GM06990 (cell line): ENCODE measurements around the gene C9orf72.

ENCODE experiments used
- DNase-seq: peaks from one replicate; pipeline ENCODE4 v3.0.0-alpha.2; 2011; ENCODE audit not compliant: insufficient read length; ENCODE audit errors: extremely low read depth
- H3K27me3 ChIP-seq: replicated peaks from 2 replicates; pipeline ENCODE4 v1.6.0; 2011; ENCODE audit warnings: low read length; ENCODE audit not compliant: control insufficient read depth, insufficient read depth
- H3K36me3 ChIP-seq: 2 replicates; pipeline ENCODE4 v1.5.1; 2011; ENCODE audit warnings: low read length; ENCODE audit not compliant: control insufficient read depth, insufficient read depth
- H3K4me3 ChIP-seq: replicated peaks from 2 replicates; pipeline ENCODE4 v1.5.1; 2011; ENCODE audit warnings: low read depth, mild to moderate bottlenecking, control low read depth, low read length
- CTCF ChIP-seq: IDR thresholded peaks from 2 replicates; pipeline ENCODE4 v1.5.1; 2011; ENCODE audit warnings: low read length, control low read depth, mild to moderate bottlenecking, inconsistent platforms; ENCODE audit not compliant: insufficient read depth, poor library complexity, severe bottlenecking

Gene C9orf72

GRCh38 chr9:27518809-27519208 lies 54.5 kb downstream of the C9orf72 start:
- H3K36me3 ChIP-seq = no peaks in the 10 kb centered on the region
- TF ChIP-seq CTCF = no peak
- no peak for DNase-seq
- no peak overlapping the region for H3K4me3 ChIP-seq
- H3K27me3 ChIP-seq = no peaks in the 10 kb centered on the region

- DNase-seq = no peak
- Histone ChIP-seq H3K36me3 (no peaks in the 10 kb centered on the region), H3K4me3 (no peak overlapping the region), H3K27me3 (no peaks in the 10 kb centered on the region)
- TF ChIP-seq CTCF = no peak
Measured at GRCh38 chr9:27518006-27518405, 55.3 kb downstream of the C9orf72 start.

- no peaks in the 10 kb centered on the region for H3K27me3 ChIP-seq
- no peak overlapping the region for H3K4me3 ChIP-seq
- TF ChIP-seq CTCF = no peak
- no peaks in the 10 kb centered on the region for H3K36me3 ChIP-seq
- no peak for DNase-seq
Measured at GRCh38 chr9:27514551-27514950, 58.7 kb downstream of the C9orf72 start.

GRCh38 chr9:27511771-27512170 lies 61.5 kb downstream of the C9orf72 start:
- H3K36me3 ChIP-seq = no peaks in the 10 kb centered on the region
- H3K27me3 ChIP-seq = no peaks in the 10 kb centered on the region
- DNase-seq = no peak
- no peak overlapping the region for H3K4me3 ChIP-seq
- no peak for TF ChIP-seq CTCF

- DNase-seq = no peak
- Histone ChIP-seq H3K4me3 (no peak overlapping the region), H3K36me3 (no peaks in the 10 kb centered on the region), H3K27me3 (no peaks in the 10 kb centered on the region)
- no peak for TF ChIP-seq CTCF
Measured at GRCh38 chr9:27510780-27511179, 62.5 kb downstream of the C9orf72 start.

GRCh38 chr9:27506981-27507380 lies 66.3 kb downstream of the C9orf72 start:
- H3K36me3 ChIP-seq = no peaks in the 10 kb centered on the region
- no peak overlapping the region for H3K4me3 ChIP-seq
- H3K27me3 ChIP-seq = no peaks in the 10 kb centered on the region
- no peak for DNase-seq
- TF ChIP-seq CTCF = no peak
